Tibial artery (tissue), 4 donors: ENCODE data around the gene TBX15.

ENCODE experiments used
- DNase-seq, 2 donors: peaks; one replicate each; pipeline ENCODE4 v3.0.0-alpha.2; 2019
- H3K27ac ChIP-seq, 2 donors: fragments of 200-600 bp; sonication (generic) in 1 of 2; 1 replicate in 1 of 2; 2 replicates in 1 of 2; pipeline ENCODE4 v1.5.1; 2018 to 2019; ENCODE audit warnings: mild to moderate bottlenecking in 1 of 2
- H3K27me3 ChIP-seq, 2 donors: fragments of 200-600 bp; sonication (generic) in 1 of 2; one replicate each; pipeline versions ENCODE4 v1.5.1 to v1.6.0; 2016 to 2019
- H3K36me3 ChIP-seq, 3 donors: fragments of 200-600 bp; sonication (generic) in 2 of 3; one replicate each; pipeline ENCODE4 v1.5.1; 2016 to 2019; ENCODE audit warnings: mild to moderate bottlenecking in 2 of 3
- H3K4me1 ChIP-seq, 4 donors: fragments of 200-600 bp; sonication (generic) in 2 of 4; 1 replicate in 3 of 4; 2 replicates in 1 of 4; pipeline ENCODE4 v1.5.1; 2016 to 2019
- H3K4me3 ChIP-seq, 2 donors: fragments of 200-600 bp; sonication (generic) in 1 of 2; 1 replicate in 1 of 2; 2 replicates in 1 of 2; pipeline ENCODE4 v1.5.1; 2018 to 2019; ENCODE audit warnings: mild to moderate bottlenecking in 2 of 2
- H3K9me3 ChIP-seq, 3 donors: fragments of 200-600 bp; sonication (generic) in 1 of 3; one replicate each; pipeline ENCODE4 v1.5.1; 2016 to 2019
- CTCF ChIP-seq, 2 experiments: fragments of 200-600 bp in 1 of 2; fragments of 450-650 bp in 1 of 2; IDR thresholded peaks; one replicate each; pipeline ENCODE4 v1.5.1; 2017 to 2019; ENCODE audit warnings: antibody characterized with exemption in 2 of 2, mild to moderate bottlenecking in 1 of 2, moderate library complexity in 1 of 2
- intact Hi-C: fragments of 100-400 bp; cut with DNase I; formaldehyde crosslinking; loops from one replicate; pipeline ENCODE4 v1.15.0; 2023; ENCODE audit warnings: low total_unique reads

TBX15 gene

GRCh38 chr1:118934706-118935105 is 53.4 kb downstream of the TBX15 start:
- no peak for TF ChIP-seq CTCF (IDR thresholded peaks at IDR 0.05)
- Histone ChIP-seq H3K27ac (no peak overlapping the region), H3K36me3 (peaks cover 7 to 15% (median 10%) of the 10 kb centered on the region in 3 donors), H3K4me3 (no peak overlapping the region), H3K9me3 (no peaks in the 10 kb centered on the region), H3K27me3 (no peaks in the 10 kb centered on the region), H3K4me1 (peaks cover 0 to 56% (median 4%) of the 10 kb centered on the region in 4 donors)
- intact Hi-C loops = no loop called here
- no peak for DNase-seq

- Histone ChIP-seq H3K4me1 (peaks cover 0 to 47% (median 4%) of the 10 kb centered on the region in 4 donors), H3K4me3 (no peak overlapping the region), H3K27ac (no peak overlapping the region), H3K9me3 (no peaks in the 10 kb centered on the region), H3K27me3 (no peaks in the 10 kb centered on the region), H3K36me3 (peaks cover 7 to 15% (median 10%) of the 10 kb centered on the region in 3 donors)
- no peak for DNase-seq
- TF ChIP-seq CTCF (IDR thresholded peaks at IDR 0.05) = no peak
- intact Hi-C loops = no loop called here
Observed at GRCh38 chr1:118933051-118933781, 54.9 kb downstream of the TBX15 start.

- no peaks in the 10 kb centered on the region for H3K9me3 ChIP-seq
- H3K4me1 ChIP-seq = peaks cover 0 to 40% (median 3%) of the 10 kb centered on the region in 4 donors
- peaks cover 7 to 15% (median 10%) of the 10 kb centered on the region in 3 donors for H3K36me3 ChIP-seq
- TF ChIP-seq CTCF (IDR thresholded peaks at IDR 0.05) = no peak
- intact Hi-C loops = no loop called here
- H3K27me3 ChIP-seq = no peaks in the 10 kb centered on the region
- no peak overlapping the region for H3K27ac ChIP-seq
- H3K4me3 ChIP-seq = no peak overlapping the region
- no peak for DNase-seq
Observed at GRCh38 chr1:118931876-118932275, 56.3 kb downstream of the TBX15 start.

GRCh38 chr1:118928739-118929554 is 59.2 kb downstream of the TBX15 start:
- Histone ChIP-seq H3K4me1 (peaks cover 0 to 21% (median 3%) of the 10 kb centered on the region in 4 donors), H3K9me3 (no peaks in the 10 kb centered on the region), H3K27ac (no peak overlapping the region), H3K4me3 (no peak overlapping the region), H3K36me3 (peaks cover 7 to 32% (median 20%) of the 10 kb centered on the region in 3 donors), H3K27me3 (no peaks in the 10 kb centered on the region)
- DNase-seq = no peak
- intact Hi-C loops = no loop called here
- TF ChIP-seq CTCF (IDR thresholded peaks at IDR 0.05) = no peak

- Histone ChIP-seq H3K27ac (no peak overlapping the region), H3K4me1 (peaks cover 0 to 13% (median 3%) of the 10 kb centered on the region in 4 donors), H3K4me3 (no peak overlapping the region), H3K27me3 (no peaks in the 10 kb centered on the region), H3K36me3 (peaks cover 16 to 45% (median 28%) of the 10 kb centered on the region in 3 donors), H3K9me3 (no peaks in the 10 kb centered on the region)
- TF ChIP-seq CTCF (IDR thresholded peaks at IDR 0.05) = no peak
- intact Hi-C loops = no loop called here
- DNase-seq = no peak
Observed at GRCh38 chr1:118927427-118928187, 60.5 kb downstream of the TBX15 start.
